H1 (cell line): ENCODE measurements around the gene PTGES. TPM values are rescaled to one million over a fixed set of nuclear protein-coding genes. Genes with fewer than 3 reads are reported as not detected.

Experiments
- CTCF ChIA-PET: fragments of 300-600 bp; sonication (Branson Sonifier 250); formaldehyde crosslinking; loops from one replicate; lab custom pipeline; 2021; ENCODE audit not compliant: partially characterized antibody; lab: Charles Lee
- POLR2A ChIA-PET: fragments of 300-600 bp; sonication (Branson Sonifier 250); formaldehyde crosslinking; loops from one replicate; lab custom pipeline; 2021; ENCODE audit warnings: inconsistent platforms; ENCODE audit not compliant: partially characterized antibody; lab: Charles Lee
- DNase-seq, 2 experiments: peaks; one replicate each; pipeline versions ENCODE4 v3.0.0 to v3.0.0-alpha.2; 2010 to 2022; ENCODE audit warnings: low spot score in 2 of 2, low read depth in 1 of 2, mixed read lengths in 1 of 2
- FAIRE-seq: peaks from 2 replicates; lab custom pipeline; 2011; peaks lifted over from hg19 to GRCh38; lab: Jason Lieb, UNC
- H2AFZ ChIP-seq: 2 replicates; pipeline ENCODE4 v1.8.1; 2012; ENCODE audit warnings: low read length, inconsistent platforms
- H2AK5ac ChIP-seq: 2 replicates; pipeline ENCODE4 v1.6.1; 2013; ENCODE audit warnings: low read depth, low read length
- H2BK120ac ChIP-seq: replicated peaks from 2 replicates; pipeline ENCODE3; 2013; ENCODE audit warnings: low read depth, low read length, inconsistent platforms
- H2BK12ac ChIP-seq: 2 replicates; pipeline ENCODE4 v1.6.1; 2013; ENCODE audit warnings: low read depth, low read length
- H2BK15ac ChIP-seq: 2 replicates; pipeline ENCODE4 v1.6.1; 2013; ENCODE audit warnings: low read length
- H2BK20ac ChIP-seq: 2 replicates; pipeline ENCODE4 v1.6.1; 2013; ENCODE audit warnings: low read length
- H2BK5ac ChIP-seq: 2 replicates; pipeline ENCODE4 v1.6.1; 2013; ENCODE audit warnings: low read depth, low read length
- H3K14ac ChIP-seq: 2 replicates; pipeline ENCODE4 v1.6.1; 2013; ENCODE audit warnings: inconsistent platforms; ENCODE audit not compliant: insufficient read length
- H3K18ac ChIP-seq: 2 replicates; pipeline ENCODE4 v1.6.1; 2013; ENCODE audit warnings: low read length; ENCODE audit errors: extremely low read depth
- H3K23ac ChIP-seq: 2 replicates; pipeline ENCODE4 v1.6.1; 2013; ENCODE audit warnings: inconsistent platforms; ENCODE audit not compliant: insufficient read length
- H3K23me2 ChIP-seq: 2 replicates; pipeline ENCODE4 v1.6.1; 2013; ENCODE audit warnings: low read depth, low read length
- H3K27ac ChIP-seq: 2 replicates; pipeline ENCODE4 v1.6.1; 2011; ENCODE audit warnings: low read depth, low read length, inconsistent platforms
- H3K27me3 ChIP-seq, 4 experiments: replicated peaks in 1 of 4; 1 replicate in 1 of 4; 2 replicates in 3 of 4; pipeline versions ENCODE4 v1.6.1 to v1.8.1; 2011 to 2013; ENCODE audit warnings: low read length in 3 of 4, mild to moderate bottlenecking in 3 of 4, inconsistent platforms in 2 of 4, mixed read lengths in 2 of 4, moderate library complexity in 1 of 4; ENCODE audit not compliant: control insufficient read depth in 3 of 4, insufficient read depth in 3 of 4; ENCODE audit errors: extremely low read depth in 1 of 4
- H3K36me3 ChIP-seq, 4 experiments: 2 replicates each; pipeline versions ENCODE4 v1.6.1 to v1.8.1; 2011 to 2013; ENCODE audit warnings: mild to moderate bottlenecking in 4 of 4, low read length in 3 of 4, moderate library complexity in 2 of 4, control low read depth in 1 of 4, inconsistent platforms in 1 of 4; ENCODE audit not compliant: insufficient read depth in 4 of 4, control insufficient read depth in 2 of 4
- H3K4ac ChIP-seq: replicated peaks from 2 replicates; pipeline ENCODE3; 2013; ENCODE audit warnings: low read length, low read depth, mixed read lengths, inconsistent platforms; ENCODE audit not compliant: insufficient read length
- H3K4me1 ChIP-seq, 4 experiments: replicated peaks in 1 of 4; 1 replicate in 1 of 4; 2 replicates in 3 of 4; pipeline versions ENCODE4 v1.6.1 to v1.8.1; 2011 to 2013; ENCODE audit warnings: low read length in 3 of 4, inconsistent platforms in 2 of 4, mixed read lengths in 1 of 4; ENCODE audit not compliant: insufficient read depth in 4 of 4, control insufficient read depth in 3 of 4
- H3K4me2 ChIP-seq, 2 experiments: 2 replicates each; pipeline versions ENCODE4 v1.6.1 to v1.8.1; 2011 to 2013; ENCODE audit warnings: low read depth in 2 of 2, low read length in 2 of 2, control low read depth in 1 of 2, inconsistent platforms in 1 of 2, mild to moderate bottlenecking in 1 of 2; ENCODE audit not compliant: insufficient read depth in 1 of 2
- H3K4me3 ChIP-seq, 4 experiments: fragments of 200-600, 300-600 bp in 1 of 4; sonication (generic), shearing (Covaris generic), sonication (Bioruptor Twin) in 1 of 4; 2 replicates each; pipeline versions ENCODE4 v1.5.1 to v1.8.1; 2011 to 2016; ENCODE audit warnings: low read length in 4 of 4, low read depth in 3 of 4, control low read depth in 2 of 4, inconsistent platforms in 2 of 4, mild to moderate bottlenecking in 2 of 4, mixed read lengths in 1 of 4, moderate library complexity in 1 of 4; ENCODE audit not compliant: insufficient read depth in 2 of 4; ENCODE audit errors: extremely low read depth in 1 of 4
- H3K56ac ChIP-seq: replicated peaks from 2 replicates; pipeline ENCODE3; 2013; ENCODE audit warnings: low read depth, mild to moderate bottlenecking, mixed read lengths, low read length, inconsistent platforms; ENCODE audit not compliant: insufficient read length
- H3K79me1 ChIP-seq: 2 replicates; pipeline ENCODE4 v1.6.1; 2013; ENCODE audit warnings: low read depth, low read length, control low read depth
- H3K79me2 ChIP-seq, 2 experiments: 2 replicates each; pipeline versions ENCODE4 v1.6.1 to v1.8.1; 2012 to 2013; ENCODE audit warnings: low read length in 2 of 2, mild to moderate bottlenecking in 2 of 2, inconsistent platforms in 1 of 2; ENCODE audit not compliant: insufficient read depth in 2 of 2, control insufficient read depth in 1 of 2
- H3K9ac ChIP-seq, 4 experiments: replicated peaks in 1 of 4; 1 replicate in 1 of 4; 2 replicates in 3 of 4; pipeline versions ENCODE4 v1.6.1 to v1.8.1; 2011 to 2013; ENCODE audit warnings: low read depth in 3 of 4, low read length in 3 of 4, control low read depth in 2 of 4, mild to moderate bottlenecking in 2 of 4, moderate library complexity in 2 of 4, inconsistent platforms in 1 of 4; ENCODE audit errors: extremely low read depth in 1 of 4
- H3K9me3 ChIP-seq, 2 experiments: 2 replicates each; pipeline versions ENCODE4 v1.6.1 to v1.8.1; 2012 to 2013; ENCODE audit warnings: mild to moderate bottlenecking in 2 of 2, moderate library complexity in 2 of 2, control low read depth in 1 of 2, inconsistent platforms in 1 of 2, low read depth in 1 of 2, low read length in 1 of 2, mixed read lengths in 1 of 2; ENCODE audit not compliant: insufficient read depth in 2 of 2
- H4K20me1 ChIP-seq, 2 experiments: replicated peaks in 1 of 2; 2 replicates each; pipeline versions ENCODE3 to v1.8.1; 2011 to 2013; ENCODE audit warnings: inconsistent platforms in 2 of 2, low read length in 2 of 2, mild to moderate bottlenecking in 1 of 2; ENCODE audit not compliant: insufficient read depth in 2 of 2, control insufficient read depth in 1 of 2
- H4K5ac ChIP-seq: 2 replicates; pipeline ENCODE4 v1.6.1; 2013; ENCODE audit warnings: low read length, low read depth, mixed read lengths, inconsistent platforms; ENCODE audit not compliant: insufficient read length
- H4K8ac ChIP-seq: 2 replicates; pipeline ENCODE4 v1.8.0; 2013; ENCODE audit warnings: mild to moderate bottlenecking, moderate library complexity, low read length, inconsistent platforms; ENCODE audit not compliant: insufficient read depth; ENCODE audit errors: extremely low read depth
- H4K91ac ChIP-seq: replicated peaks from 2 replicates; pipeline ENCODE3; 2013; ENCODE audit warnings: low read length, mixed read lengths, inconsistent platforms; ENCODE audit not compliant: insufficient read length
- ASH2L ChIP-seq: fragments of 200-600, 300-600 bp; sonication (generic); IDR thresholded peaks from one replicate; pipeline ENCODE4 v1.7.1; 2017; ENCODE audit warnings: low read length
- BACH1 ChIP-seq: IDR thresholded peaks from 2 replicates; pipeline ENCODE4 v1.6.1; 2012; ENCODE audit warnings: low read length, improper control_type of control experiment
- CBX5 ChIP-seq: fragments of 300-800, 300-1000 bp; sonication (generic); IDR thresholded peaks from 2 replicates; pipeline ENCODE4 v1.7.1; 2016; ENCODE audit warnings: antibody characterized with exemption, low read length, low read depth
- CHD1 ChIP-seq: IDR thresholded peaks from 2 replicates; pipeline ENCODE4 v1.6.1; 2012; ENCODE audit warnings: low read depth, low read length, improper control_type of control experiment
- EP300 ChIP-seq, 2 experiments: IDR thresholded peaks; 1 replicate in 1 of 2; 2 replicates in 1 of 2; pipeline ENCODE4 v1.6.1; 2011 to 2012; ENCODE audit warnings: low read depth in 2 of 2, low read length in 2 of 2, mild to moderate bottlenecking in 2 of 2, borderline replicate concordance in 1 of 2, inconsistent platforms in 1 of 2, moderate library complexity in 1 of 2
- GTF2F1 ChIP-seq: IDR thresholded peaks from 2 replicates; pipeline ENCODE4 v1.6.1; 2012; ENCODE audit warnings: low read depth, low read length, improper control_type of control experiment, borderline replicate concordance
- NRF1 ChIP-seq: IDR thresholded peaks from 2 replicates; pipeline ENCODE4 v1.6.1; 2011; ENCODE audit warnings: mild to moderate bottlenecking, low read depth, low read length, improper control_type of control experiment
- POLR2AphosphoS5 ChIP-seq: IDR thresholded peaks from 2 replicates; pipeline ENCODE4 v1.6.1; 2011; ENCODE audit warnings: low read depth, low read length
- SIRT6 ChIP-seq: IDR thresholded peaks from one replicate; pipeline ENCODE4 v1.7.1; 2012; ENCODE audit warnings: low read length, inconsistent platforms
- SP1 ChIP-seq: IDR thresholded peaks from 2 replicates; pipeline ENCODE4 v1.6.1; 2011; ENCODE audit warnings: low read depth, low read length
- SP4 ChIP-seq: IDR thresholded peaks from 2 replicates; pipeline ENCODE4 v1.6.1; 2012; ENCODE audit warnings: low read length, inconsistent platforms
- SUZ12 ChIP-seq: fragments of 200-600 bp; sonication (generic); IDR thresholded peaks from 2 replicates; pipeline ENCODE4 v1.6.1; 2012; ENCODE audit warnings: mild to moderate bottlenecking, inconsistent platforms, low read length, moderate library complexity, mixed read lengths
- TBP ChIP-seq: IDR thresholded peaks from 2 replicates; pipeline ENCODE4 v1.6.1; 2011; ENCODE audit warnings: low read depth, low read length, improper control_type of control experiment
- TCF12 ChIP-seq: IDR thresholded peaks from 2 replicates; pipeline ENCODE4 v1.6.1; 2011; ENCODE audit warnings: low read depth, mild to moderate bottlenecking, low read length
- YY1 ChIP-seq: IDR thresholded peaks from 2 replicates; pipeline ENCODE4 v1.6.1; 2011; ENCODE audit warnings: low read depth, mild to moderate bottlenecking, low read length
- WGBS, 2 experiments: shearing (Covaris generic) in 1 of 2; methylation state at CpG; one replicate each; pipeline versions ENCODE4 v1.1.6 to v1.1.7; 2013 to 2015; ENCODE audit warnings: low lambda C conversion rate in 2 of 2, mixed read lengths in 2 of 2, inconsistent platforms in 1 of 2, low coverage in 1 of 2, missing lambda C conversion rate in 1 of 2; ENCODE audit not compliant: insufficient replicate concordance in 2 of 2, insufficient coverage in 1 of 2, insufficient read length in 1 of 2; ENCODE audit errors: extremely low coverage in 1 of 2, missing lambda C conversion rate in 1 of 2; 5-methylcytosine and 5-hydroxymethylcytosine counted together
- polyA plus RNA-seq, 7 experiments: library from polyadenylated mRNA; depleted of rRNA in 3 of 7; stranded (reverse) in 5 of 7; unstranded in 2 of 7; fragments of >200 nt in 5 of 7; fragments of 200-250 nt in 2 of 7; gene quantifications; 1 replicate in 5 of 7; 2 replicates in 1 of 7; 4 replicates in 1 of 7; pipeline versions ENCODE4 v1.2.1 to v1.2.3, GENCODE V29; 2011 to 2013; ENCODE audit warnings: missing spikeins in 2 of 7, mixed read lengths in 2 of 7
- total RNA-seq: library from RNA; stranded (reverse); fragmentation: NEBNext Ultra II Directional; extraction: Animal tissue kit (Norgen Biotek cat#: 25700); gene quantifications from 2 replicates; pipeline ENCODE4 v1.2.1, GENCODE V29; 2021

The PTGES gene
- total and polyA plus RNA-seq, 2 of the 8 experiments (the other 6 are each of a cell fraction or from before 2014, with no cell fraction given), result 3.2 to 5.1 TPM

- ChIA-PET POLR2A (interaction anchor here (1.1 to 2.1 kb wide), 2 partner anchors 9 to 49 kb away, joined by 3 to 4 read pairs; no protein-coding TSS in a partner anchor), CTCF (interaction anchor here (0.6 to 12.8 kb wide), 9 partner anchors 10 to 174 kb away, joined by 3 to 250 read pairs (median 4); partner anchors contain the start of gene PTGES)
- Histone ChIP-seq H2AFZ (no peak overlapping the region), H2BK12ac (no peak overlapping the region), H3K4me2 (no peak overlapping the region), H3K23me2 (no peaks in the 10 kb centered on the region), H3K14ac (no peak overlapping the region), H3K18ac (no peak overlapping the region), H2AK5ac (no peak overlapping the region), H3K4me1 (no peaks in the 10 kb centered on the region), H2BK15ac (no peak overlapping the region), H4K20me1 (no peaks in the 10 kb centered on the region), H4K8ac (no peak overlapping the region), H3K79me2 (no peaks in the 10 kb centered on the region), H4K91ac (no peak overlapping the region), H2BK120ac (no peak overlapping the region), H3K79me1 (no peaks in the 10 kb centered on the region), H4K5ac (no peak overlapping the region), H3K9ac (no peak overlapping the region), H3K27ac (no peak overlapping the region), H3K36me3 (no peaks in the 10 kb centered on the region), H3K4me3 (no peak overlapping the region), H3K9me3 (no peaks in the 10 kb centered on the region), H3K56ac (no peak overlapping the region), H2BK20ac (no peak overlapping the region), H3K4ac (no peak overlapping the region), H3K27me3 (no peaks in the 10 kb centered on the region), H2BK5ac (no peak overlapping the region), H3K23ac (no peak overlapping the region)
- 95% methylated on average over 10 of the region's 10 CpGs; no CpG with 5 or more reads in 1 of the 2 experiments for WGBS, 2 experiments
- no peak for TF ChIP-seq ASH2L
- TF ChIP-seq CBX5, result no peak
- no peak for TF ChIP-seq TCF12
- TF ChIP-seq YY1, result no peak
- no peak for TF ChIP-seq SP4
- no peak for TF ChIP-seq GTF2F1
- TF ChIP-seq TBP, result no peak
- TF ChIP-seq BACH1, result no peak
- TF ChIP-seq SUZ12, result no peak
- no peak for TF ChIP-seq POLR2AphosphoS5
- no peak for TF ChIP-seq SIRT6
- TF ChIP-seq NRF1, result no peak
- no peak for TF ChIP-seq EP300 (IDR thresholded peaks at IDR 0.05; ENCODE audit: borderline replicate concordance in 1 of 2, low read depth in 2 of 2, low read length in 2 of 2)
- no peak for TF ChIP-seq SP1
- no peak for TF ChIP-seq CHD1
- no peak for FAIRE-seq
- DNase-seq, result no peak
Observed at GRCh38 chr9:129786481-129786880, 33.6 kb upstream of the PTGES start.
